ENCODE data around the gene TNFRSF14. TPM values are rescaled to one million over a fixed set of nuclear protein-coding genes. Genes with fewer than 3 reads are reported as not detected.
A peak's percentile ranks its signal among the peaks of the same experiment; 100 is the strongest.

TNFRSF14 gene
- total and polyA plus RNA-seq, 9 of the 15 experiments (the other 6 are each of a cell fraction or from before 2014, with no cell fraction given): 0.11 to 2.3 (median 0.68) TPM; not detected in 2

DNA sequence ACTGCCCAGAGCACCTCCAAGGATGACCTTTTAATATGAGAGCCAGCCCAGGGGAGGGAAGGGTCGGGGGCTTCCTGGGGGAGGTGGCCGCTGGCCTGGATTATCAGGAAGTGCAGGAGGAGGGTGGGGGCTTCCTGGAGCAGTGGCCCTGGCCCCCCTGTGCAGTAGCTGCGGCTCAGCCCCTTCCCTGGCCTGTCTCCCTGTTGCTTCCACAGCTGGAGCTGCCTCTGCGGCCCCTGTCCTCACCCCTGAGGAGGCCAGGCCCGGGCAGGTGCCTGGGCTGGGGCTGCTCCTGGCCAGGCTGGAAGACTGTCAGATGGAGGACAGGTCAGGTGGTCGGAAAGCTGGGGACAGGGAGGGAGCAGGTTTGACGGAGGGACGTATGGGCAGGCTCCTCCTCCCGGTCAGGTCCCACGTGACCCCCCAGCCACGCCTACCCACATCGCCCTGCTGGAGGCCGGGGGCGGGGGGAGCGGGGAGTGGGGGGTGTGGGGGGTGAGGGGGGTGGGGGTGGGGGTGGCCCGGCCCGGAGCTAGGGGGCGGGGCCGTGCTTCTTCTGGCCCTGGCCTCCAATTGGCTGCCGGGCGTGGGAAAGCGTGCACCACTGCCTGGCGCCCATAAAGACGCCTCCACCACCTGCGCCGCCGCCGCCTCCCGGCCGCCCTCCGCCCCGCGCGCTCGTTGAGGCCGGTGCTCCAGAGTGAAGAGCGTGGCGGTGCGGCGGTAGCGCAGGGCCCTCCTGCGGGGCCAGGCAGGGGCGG lies 10.2 kb upstream of the TNFRSF14 start (continued):
- TF ChIP-seq, protein P1, sequence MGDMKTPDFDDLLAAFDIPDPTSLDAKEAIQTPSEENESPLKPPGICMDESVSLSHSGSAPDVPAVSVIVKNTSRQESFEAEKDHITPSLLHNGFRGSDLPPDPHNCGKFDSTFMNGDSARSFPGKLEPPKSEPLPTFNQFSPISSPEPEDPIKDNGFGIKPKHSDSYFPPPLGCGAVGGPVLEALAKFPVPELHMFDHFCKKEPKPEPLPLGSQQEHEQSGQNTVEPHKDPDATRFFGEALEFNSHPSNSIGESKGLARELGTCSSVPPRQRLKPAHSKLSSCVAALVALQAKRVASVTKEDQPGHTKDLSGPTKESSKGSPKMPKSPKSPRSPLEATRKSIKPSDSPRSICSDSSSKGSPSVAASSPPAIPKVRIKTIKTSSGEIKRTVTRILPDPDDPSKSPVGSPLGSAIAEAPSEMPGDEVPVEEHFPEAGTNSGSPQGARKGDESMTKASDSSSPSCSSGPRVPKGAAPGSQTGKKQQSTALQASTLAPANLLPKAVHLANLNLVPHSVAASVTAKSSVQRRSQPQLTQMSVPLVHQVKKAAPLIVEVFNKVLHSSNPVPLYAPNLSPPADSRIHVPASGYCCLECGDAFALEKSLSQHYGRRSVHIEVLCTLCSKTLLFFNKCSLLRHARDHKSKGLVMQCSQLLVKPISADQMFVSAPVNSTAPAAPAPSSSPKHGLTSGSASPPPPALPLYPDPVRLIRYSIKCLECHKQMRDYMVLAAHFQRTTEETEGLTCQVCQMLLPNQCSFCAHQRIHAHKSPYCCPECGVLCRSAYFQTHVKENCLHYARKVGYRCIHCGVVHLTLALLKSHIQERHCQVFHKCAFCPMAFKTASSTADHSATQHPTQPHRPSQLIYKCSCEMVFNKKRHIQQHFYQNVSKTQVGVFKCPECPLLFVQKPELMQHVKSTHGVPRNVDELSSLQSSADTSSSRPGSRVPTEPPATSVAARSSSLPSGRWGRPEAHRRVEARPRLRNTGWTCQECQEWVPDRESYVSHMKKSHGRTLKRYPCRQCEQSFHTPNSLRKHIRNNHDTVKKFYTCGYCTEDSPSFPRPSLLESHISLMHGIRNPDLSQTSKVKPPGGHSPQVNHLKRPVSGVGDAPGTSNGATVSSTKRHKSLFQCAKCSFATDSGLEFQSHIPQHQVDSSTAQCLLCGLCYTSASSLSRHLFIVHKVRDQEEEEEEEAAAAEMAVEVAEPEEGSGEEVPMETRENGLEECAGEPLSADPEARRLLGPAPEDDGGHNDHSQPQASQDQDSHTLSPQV (IDR thresholded peaks at IDR 0.05): 0 out of 2 replicates have a peak, but pooled peaks have one; percentile 51
- TF ChIP-seq ZNF311 (CRISPR knock-in tag; IDR thresholded peaks at IDR 0.05) (no peak), XRCC4 (IDR thresholded peaks at IDR 0.05; ENCODE audit: extremely low read depth, insufficient read depth, insufficient read length) (no peak), ZNF408 (CRISPR knock-in tag; IDR thresholded peaks at IDR 0.05; ENCODE audit: low read depth) (no peak), ZNF143 (CRISPR knock-in tag; IDR thresholded peaks at IDR 0.05) (no peak), TCF7 (IDR thresholded peaks at IDR 0.05; ENCODE audit: borderline replicate concordance) (no peak), RBM17 (IDR thresholded peaks at IDR 0.05; ENCODE audit: borderline replicate concordance, low read depth, low read length) (no peak), BCL6 (CRISPR knock-in tag; IDR thresholded peaks at IDR 0.05) (no peak), MCM3 (IDR thresholded peaks at IDR 0.05) (no peak), ASH1L (IDR thresholded peaks at IDR 0.05; ENCODE audit: borderline replicate concordance, low read depth, partially characterized antibody) (no peak), ZNF316 (IDR thresholded peaks at IDR 0.05) (no peak), FUS (optimal IDR thresholded peaks at IDR 0.05; ENCODE audit: low read depth, low read length) (peak; percentile 78), DIDO1 (tag; IDR thresholded peaks at IDR 0.05; ENCODE audit: low read depth) (no peak), NBN (IDR thresholded peaks at IDR 0.05; ENCODE audit: low read depth) (no peak), ZNF140 (CRISPR knock-in tag; IDR thresholded peaks at IDR 0.05) (no peak), JUND (IDR thresholded peaks at IDR 0.05; ENCODE audit: borderline replicate concordance, low read depth, low read length) (no peak), JUND (tag; IDR thresholded peaks at IDR 0.05; ENCODE audit: borderline replicate concordance, low read depth, low read length) (no peak; the same call in 2 of the 3 replicates), STAT5A (IDR thresholded peaks at IDR 0.05; ENCODE audit: borderline replicate concordance, low read length) (no peak)
- TF ChIP-seq, protein P2, sequence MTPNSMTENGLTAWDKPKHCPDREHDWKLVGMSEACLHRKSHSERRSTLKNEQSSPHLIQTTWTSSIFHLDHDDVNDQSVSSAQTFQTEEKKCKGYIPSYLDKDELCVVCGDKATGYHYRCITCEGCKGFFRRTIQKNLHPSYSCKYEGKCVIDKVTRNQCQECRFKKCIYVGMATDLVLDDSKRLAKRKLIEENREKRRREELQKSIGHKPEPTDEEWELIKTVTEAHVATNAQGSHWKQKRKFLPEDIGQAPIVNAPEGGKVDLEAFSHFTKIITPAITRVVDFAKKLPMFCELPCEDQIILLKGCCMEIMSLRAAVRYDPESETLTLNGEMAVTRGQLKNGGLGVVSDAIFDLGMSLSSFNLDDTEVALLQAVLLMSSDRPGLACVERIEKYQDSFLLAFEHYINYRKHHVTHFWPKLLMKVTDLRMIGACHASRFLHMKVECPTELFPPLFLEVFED (CRISPR knock-in tag; conservative IDR thresholded peaks at IDR 0.05): no peak
- TF ChIP-seq, protein P3, sequence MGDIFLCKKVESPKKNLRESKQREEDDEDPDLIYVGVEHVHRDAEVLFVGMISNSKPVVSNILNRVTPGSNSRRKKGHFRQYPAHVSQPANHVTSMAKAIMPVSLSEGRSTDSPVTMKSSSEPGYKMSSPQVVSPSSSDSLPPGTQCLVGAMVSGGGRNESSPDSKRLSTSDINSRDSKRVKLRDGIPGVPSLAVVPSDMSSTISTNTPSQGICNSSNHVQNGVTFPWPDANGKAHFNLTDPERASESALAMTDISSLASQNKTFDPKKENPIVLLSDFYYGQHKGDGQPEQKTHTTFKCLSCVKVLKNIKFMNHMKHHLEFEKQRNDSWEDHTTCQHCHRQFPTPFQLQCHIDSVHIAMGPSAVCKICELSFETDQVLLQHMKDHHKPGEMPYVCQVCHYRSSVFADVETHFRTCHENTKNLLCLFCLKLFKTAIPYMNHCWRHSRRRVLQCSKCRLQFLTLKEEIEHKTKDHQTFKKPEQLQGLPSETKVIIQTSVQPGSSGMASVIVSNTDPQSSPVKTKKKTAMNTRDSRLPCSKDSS (IDR thresholded peaks at IDR 0.05; ENCODE audit: low read depth, partially characterized antibody): no peak
- TF ChIP-seq, protein P4, sequence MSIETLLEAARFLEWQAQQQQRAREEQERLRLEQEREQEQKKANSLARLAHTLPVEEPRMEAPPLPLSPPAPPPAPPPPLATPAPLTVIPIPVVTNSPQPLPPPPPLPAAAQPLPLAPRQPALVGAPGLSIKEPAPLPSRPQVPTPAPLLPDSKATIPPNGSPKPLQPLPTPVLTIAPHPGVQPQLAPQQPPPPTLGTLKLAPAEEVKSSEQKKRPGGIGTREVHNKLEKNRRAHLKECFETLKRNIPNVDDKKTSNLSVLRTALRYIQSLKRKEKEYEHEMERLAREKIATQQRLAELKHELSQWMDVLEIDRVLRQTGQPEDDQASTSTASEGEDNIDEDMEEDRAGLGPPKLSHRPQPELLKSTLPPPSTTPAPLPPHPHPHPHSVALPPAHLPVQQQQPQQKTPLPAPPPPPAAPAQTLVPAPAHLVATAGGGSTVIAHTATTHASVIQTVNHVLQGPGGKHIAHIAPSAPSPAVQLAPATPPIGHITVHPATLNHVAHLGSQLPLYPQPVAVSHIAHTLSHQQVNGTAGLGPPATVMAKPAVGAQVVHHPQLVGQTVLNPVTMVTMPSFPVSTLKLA (conservative IDR thresholded peaks at IDR 0.05): peak in 1 of 2 experiments; percentile 72; a peak in 1 of 4 replicates
